Neural cell (in vitro differentiated cells): ENCODE results near the gene KCNH6. TPM values are rescaled to one million over a fixed set of nuclear protein-coding genes. Genes with fewer than 3 reads are reported as not detected.

Source experiments
- H2AFZ ChIP-seq: fragments of 200-600, 300-800 bp; sonication (generic), shearing (Covaris generic); 2 replicates; pipeline ENCODE4 v1.6.0; 2014; ENCODE audit warnings: low read depth, mild to moderate bottlenecking, antibody characterized with exemption, low read length, moderate library complexity
- H3F3A ChIP-seq: fragments of 200-600 bp; shearing (Covaris generic); 2 replicates; pipeline ENCODE4 v1.6.1; 2016; ENCODE audit warnings: mild to moderate bottlenecking, moderate library complexity, mixed read lengths, antibody characterized with exemption, low read length; ENCODE audit not compliant: insufficient read depth, poor library complexity, severe bottlenecking
- H3K27ac ChIP-seq: fragments of 200-600, 300-800 bp; sonication (generic), shearing (Covaris generic); 2 replicates; pipeline ENCODE4 v1.5.1; 2014; ENCODE audit warnings: mild to moderate bottlenecking, low read length, moderate library complexity
- H3K27me3 ChIP-seq: fragments of 300-800, 200-600 bp; sonication (generic), shearing (Covaris generic); 2 replicates; pipeline ENCODE4 v1.6.0; 2014; ENCODE audit warnings: mild to moderate bottlenecking, low read depth, low read length, moderate library complexity; ENCODE audit not compliant: insufficient read depth
- H3K36me3 ChIP-seq: fragments of 300-800, 200-600 bp; sonication (generic), shearing (Covaris generic); 2 replicates; pipeline ENCODE4 v1.5.1; 2014; ENCODE audit warnings: mild to moderate bottlenecking, antibody characterized with exemption, low read length, moderate library complexity; ENCODE audit not compliant: insufficient read depth
- H3K4me2 ChIP-seq: fragments of 300-800, 200-600 bp; sonication (generic), shearing (Covaris generic); 2 replicates; pipeline ENCODE4 v1.6.0; 2014; ENCODE audit warnings: mild to moderate bottlenecking, low read length
- H3K4me3 ChIP-seq: fragments of 300-800, 200-600 bp; sonication (generic), shearing (Covaris generic); 2 replicates; pipeline ENCODE4 v1.5.1; 2014; ENCODE audit warnings: mild to moderate bottlenecking, low read length, moderate library complexity
- H3K79me2 ChIP-seq: fragments of 200-600 bp; shearing (Covaris generic); replicated peaks from 2 replicates; pipeline ENCODE4 v1.6.0; 2014; ENCODE audit warnings: mild to moderate bottlenecking, low read length, moderate library complexity; ENCODE audit not compliant: insufficient read depth
- H3K9ac ChIP-seq: fragments of 300-800, 200-600 bp; sonication (generic), shearing (Covaris generic); 2 replicates; pipeline ENCODE4 v1.6.1; 2016; ENCODE audit warnings: mild to moderate bottlenecking, low read length, mixed read lengths
- H3K9me2 ChIP-seq: fragments of 200-600 bp; shearing (Covaris generic); 2 replicates; pipeline ENCODE4 v1.6.1; 2016; ENCODE audit warnings: mild to moderate bottlenecking, low read length, mixed read lengths; ENCODE audit not compliant: insufficient read depth
- H3K9me3 ChIP-seq: fragments of 200-600, 300-800 bp; sonication (generic), shearing (Covaris generic); 2 replicates; pipeline ENCODE4 v1.6.1; 2016; ENCODE audit warnings: mild to moderate bottlenecking, mixed run types, low read length, moderate library complexity, mixed read lengths
- H4K20me1 ChIP-seq: fragments of 200-600 bp; shearing (Covaris generic); 2 replicates; pipeline ENCODE4 v1.6.1; 2016; ENCODE audit warnings: mild to moderate bottlenecking, mixed run types; ENCODE audit not compliant: insufficient read depth
- CTCF ChIP-seq: fragments of 450-650 bp; IDR thresholded peaks from 2 replicates; pipeline ENCODE4 v1.5.1; 2014; ENCODE audit warnings: antibody characterized with exemption, mild to moderate bottlenecking, moderate library complexity; ENCODE audit not compliant: poor library complexity, severe bottlenecking
- EP300 ChIP-seq: fragments of 450-650 bp; conservative IDR thresholded peaks from 2 replicates; pipeline ENCODE4 v1.6.1; 2014; ENCODE audit warnings: antibody characterized with exemption, mild to moderate bottlenecking, moderate library complexity; ENCODE audit not compliant: poor library complexity, severe bottlenecking
- EZH2 ChIP-seq: fragments of 200-600, 300-800 bp; shearing (Covaris generic), sonication (generic); IDR thresholded peaks from 2 replicates; pipeline ENCODE4 v1.6.1; 2014; ENCODE audit warnings: antibody characterized with exemption, low read length, borderline replicate concordance, mild to moderate bottlenecking; ENCODE audit not compliant: insufficient read depth, poor library complexity, severe bottlenecking
- MXI1 ChIP-seq: fragments of 450-650 bp; conservative IDR thresholded peaks from 2 replicates; pipeline ENCODE4 v1.6.1; 2014; ENCODE audit warnings: antibody characterized with exemption, mild to moderate bottlenecking; ENCODE audit not compliant: poor library complexity, severe bottlenecking
- POLR2AphosphoS5 ChIP-seq: IDR thresholded peaks from 2 replicates; pipeline ENCODE4 v1.6.1; 2012
- RAD21 ChIP-seq: fragments of 450-650 bp; conservative IDR thresholded peaks from 2 replicates; pipeline ENCODE4 v1.6.1; 2014; ENCODE audit warnings: antibody characterized with exemption, mild to moderate bottlenecking, moderate library complexity
- SMC3 ChIP-seq: fragments of 450-650 bp; conservative IDR thresholded peaks from 2 replicates; pipeline ENCODE4 v1.6.1; 2014; ENCODE audit warnings: antibody characterized with exemption, mild to moderate bottlenecking, moderate library complexity; ENCODE audit not compliant: poor library complexity
- polyA plus RNA-seq: library from polyadenylated mRNA; depleted of rRNA; stranded (reverse); fragments of >200 nt; gene quantifications from 2 replicates; pipeline ENCODE4 v1.2.3, GENCODE V29; 2014
- TF ChIP-seq, protein P1 (sequence below): IDR thresholded peaks from 2 replicates; pipeline ENCODE4 v1.6.1; 2012; ENCODE audit warnings: borderline replicate concordance

Gene KCNH6
- polyA plus RNA-seq, 1 donor from 2014 or later = not detected

- Histone ChIP-seq H3K4me3 (no peak overlapping the region), H2AFZ (no peak overlapping the region), H3K27me3 (peaks cover 23% of the 10 kb centered on the region), H3K9ac (no peak overlapping the region), H3K36me3 (no peaks in the 10 kb centered on the region), H3K79me2 (no peaks in the 10 kb centered on the region), H3K9me2 (no peaks in the 10 kb centered on the region), H3F3A (no peaks in the 10 kb centered on the region), H3K27ac (no peak overlapping the region), H3K4me2 (no peak overlapping the region), H4K20me1 (no peaks in the 10 kb centered on the region), H3K9me3 (no peaks in the 10 kb centered on the region)
- TF ChIP-seq EP300 (no peak), POLR2AphosphoS5 (no peak), RAD21 (no peak), SMC3 (no peak), MXI1 (no peak), EZH2 (no peak)
- TF ChIP-seq, protein P1, sequence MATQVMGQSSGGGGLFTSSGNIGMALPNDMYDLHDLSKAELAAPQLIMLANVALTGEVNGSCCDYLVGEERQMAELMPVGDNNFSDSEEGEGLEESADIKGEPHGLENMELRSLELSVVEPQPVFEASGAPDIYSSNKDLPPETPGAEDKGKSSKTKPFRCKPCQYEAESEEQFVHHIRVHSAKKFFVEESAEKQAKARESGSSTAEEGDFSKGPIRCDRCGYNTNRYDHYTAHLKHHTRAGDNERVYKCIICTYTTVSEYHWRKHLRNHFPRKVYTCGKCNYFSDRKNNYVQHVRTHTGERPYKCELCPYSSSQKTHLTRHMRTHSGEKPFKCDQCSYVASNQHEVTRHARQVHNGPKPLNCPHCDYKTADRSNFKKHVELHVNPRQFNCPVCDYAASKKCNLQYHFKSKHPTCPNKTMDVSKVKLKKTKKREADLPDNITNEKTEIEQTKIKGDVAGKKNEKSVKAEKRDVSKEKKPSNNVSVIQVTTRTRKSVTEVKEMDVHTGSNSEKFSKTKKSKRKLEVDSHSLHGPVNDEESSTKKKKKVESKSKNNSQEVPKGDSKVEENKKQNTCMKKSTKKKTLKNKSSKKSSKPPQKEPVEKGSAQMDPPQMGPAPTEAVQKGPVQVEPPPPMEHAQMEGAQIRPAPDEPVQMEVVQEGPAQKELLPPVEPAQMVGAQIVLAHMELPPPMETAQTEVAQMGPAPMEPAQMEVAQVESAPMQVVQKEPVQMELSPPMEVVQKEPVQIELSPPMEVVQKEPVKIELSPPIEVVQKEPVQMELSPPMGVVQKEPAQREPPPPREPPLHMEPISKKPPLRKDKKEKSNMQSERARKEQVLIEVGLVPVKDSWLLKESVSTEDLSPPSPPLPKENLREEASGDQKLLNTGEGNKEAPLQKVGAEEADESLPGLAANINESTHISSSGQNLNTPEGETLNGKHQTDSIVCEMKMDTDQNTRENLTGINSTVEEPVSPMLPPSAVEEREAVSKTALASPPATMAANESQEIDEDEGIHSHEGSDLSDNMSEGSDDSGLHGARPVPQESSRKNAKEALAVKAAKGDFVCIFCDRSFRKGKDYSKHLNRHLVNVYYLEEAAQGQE = no peak
Observed at GRCh38 chr17:63534078-63534570, 11.0 kb downstream of the KCNH6 start.

DNA sequence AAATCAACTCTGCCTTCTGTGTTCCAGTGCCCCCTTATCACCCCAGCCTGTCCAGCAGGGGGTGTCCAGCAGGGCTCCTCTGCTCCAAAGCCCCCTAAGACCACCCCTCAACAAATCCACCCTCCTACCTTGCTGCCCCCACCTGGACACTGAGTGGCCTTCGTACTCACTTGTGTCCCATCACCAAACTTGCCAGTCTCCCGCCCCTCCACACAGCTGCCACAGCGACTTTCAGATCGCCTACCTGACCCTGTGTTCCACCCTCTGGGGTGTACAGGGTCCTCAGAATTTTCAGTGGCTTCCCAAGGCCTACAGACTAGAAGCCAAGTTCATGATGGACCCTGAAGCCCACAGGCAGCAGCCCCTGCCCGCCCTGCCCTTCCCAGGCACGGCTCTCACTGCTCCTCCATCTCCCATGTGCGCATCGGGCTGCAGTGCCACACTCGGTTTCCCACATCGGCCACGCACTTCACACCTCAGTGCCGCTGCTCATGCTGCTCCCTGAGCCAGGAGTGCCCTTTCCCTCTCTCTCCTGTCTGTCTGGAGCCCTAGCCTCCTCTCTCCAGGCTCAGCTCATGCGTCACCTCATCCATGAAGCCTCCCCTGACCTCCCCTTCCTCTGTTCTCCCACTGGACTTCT is 11.8 kb downstream of the KCNH6 start:
- no peak overlapping the region for H3K4me3 ChIP-seq
- H3F3A ChIP-seq = no peaks in the 10 kb centered on the region

More for the DNA sequence above, 11.8 kb downstream of the KCNH6 start:
- Histone ChIP-seq H3K79me2 (no peaks in the 10 kb centered on the region), H3K9me2 (no peaks in the 10 kb centered on the region), H3K4me2 (no peak overlapping the region), H3K9me3 (no peaks in the 10 kb centered on the region), H3K9ac (no peak overlapping the region), H3K36me3 (no peaks in the 10 kb centered on the region), H3K27me3 (peaks cover 31% of the 10 kb centered on the region), H3K27ac (no peak overlapping the region), H4K20me1 (no peaks in the 10 kb centered on the region), H2AFZ (no peak overlapping the region)
- no peak for TF ChIP-seq MXI1
- TF ChIP-seq POLR2AphosphoS5 = no peak
- no peak for TF ChIP-seq SMC3
- TF ChIP-seq CTCF = no peak
- TF ChIP-seq, protein P1 = no peak
